ENCODE measurements around the gene C2CD4C.
"Not testable (repeated sequence)": the region's sequence is repeated elsewhere in the genome, so short reads cannot be mapped to it uniquely, and the experiment has no call there.

C2CD4C gene

DNA sequence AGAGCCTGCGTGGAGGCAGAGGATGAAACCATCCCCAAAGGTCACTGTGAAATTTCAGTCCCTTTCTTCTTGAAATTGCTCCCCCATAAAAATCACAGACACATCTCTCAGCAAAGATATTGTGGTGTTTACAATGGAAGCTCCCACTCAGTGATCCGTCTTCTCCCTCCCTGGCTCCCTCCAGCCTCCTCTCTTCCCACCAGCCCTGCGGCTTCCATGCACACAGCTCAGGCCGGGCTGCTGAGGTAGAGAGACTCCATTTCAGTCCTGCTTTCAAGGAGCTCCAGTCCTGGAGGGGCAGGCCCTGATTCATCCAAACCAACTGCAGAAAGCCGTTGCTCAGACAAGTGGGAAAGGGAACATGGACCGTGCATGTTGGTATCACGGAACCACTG is 40.3 kb downstream of the C2CD4C start:
- H3K4me3 ChIP-seq (ENCODE audit: low read length): no peak overlapping the region
- no peaks in the 10 kb centered on the region for H3K36me3 ChIP-seq (ENCODE audit: control insufficient read depth, insufficient read depth, low read length)
- no peaks in the 10 kb centered on the region for H3K4me1 ChIP-seq (ENCODE audit: control insufficient read depth, insufficient read depth, low read length)
- peaks cover 2% of the 10 kb centered on the region for H3K27me3 ChIP-seq (ENCODE audit: control insufficient read depth, insufficient read depth, low read length)
- H3K27ac ChIP-seq (ENCODE audit: low read depth, low read length): no peak overlapping the region
- no peak overlapping the region for H3K9ac ChIP-seq (ENCODE audit: low read length)

DNA sequence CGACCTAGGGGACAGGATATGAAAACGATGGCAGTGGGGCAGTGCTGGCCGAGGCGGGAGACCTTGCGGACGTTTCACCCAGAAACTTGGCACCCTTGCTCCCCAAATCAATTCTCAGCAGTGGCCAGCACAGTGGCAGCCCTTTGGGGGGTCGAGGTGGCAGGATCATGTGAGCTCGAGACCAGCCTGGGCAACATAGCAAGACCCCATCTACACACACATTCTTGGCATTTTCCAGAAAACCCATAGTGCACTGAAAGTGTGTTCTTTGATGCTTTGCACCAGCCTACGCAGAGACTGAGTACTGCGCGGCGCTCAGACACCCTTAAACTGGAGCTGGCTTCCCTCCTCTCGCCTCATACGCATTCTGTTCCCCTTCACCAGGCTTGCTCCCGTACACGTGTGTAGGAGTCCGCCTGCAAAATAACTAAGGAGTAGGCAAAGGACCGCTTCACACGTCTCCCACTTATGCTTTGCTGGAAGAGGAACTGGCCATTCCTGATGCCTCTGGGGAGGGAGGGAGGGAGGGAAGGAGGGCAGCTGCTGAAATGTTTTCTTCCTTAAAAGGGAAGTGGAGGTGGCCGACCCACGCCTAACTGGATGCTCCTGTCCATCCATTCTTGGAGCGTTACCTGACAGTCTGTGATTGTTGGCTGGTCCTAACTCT is 40.9 kb downstream of the C2CD4C start:
- peaks cover 2% of the 10 kb centered on the region for H3K27me3 ChIP-seq (ENCODE audit: control insufficient read depth, insufficient read depth, low read length)

DNA sequence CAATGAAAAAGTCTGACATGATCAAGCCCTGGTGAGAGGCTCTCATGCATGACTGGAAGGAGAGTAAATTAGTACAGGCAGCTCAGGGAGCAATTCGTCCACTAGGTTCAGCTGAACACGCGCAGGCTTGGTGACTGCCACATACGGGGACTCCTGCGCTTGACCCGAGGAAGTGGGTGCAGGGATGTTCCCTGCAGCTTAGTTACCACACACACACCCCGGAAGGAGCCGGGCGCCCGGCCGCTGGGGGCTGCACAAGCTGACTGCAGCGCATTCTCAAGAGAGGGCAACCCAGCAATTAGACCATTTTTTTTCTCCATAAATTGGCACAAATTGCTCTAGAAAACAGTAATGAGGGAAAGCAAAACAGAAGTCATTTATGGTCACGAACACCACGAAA is 41.4 kb downstream of the C2CD4C start:
- H3K36me3 ChIP-seq (ENCODE audit: control insufficient read depth, insufficient read depth, low read length): no peaks in the 10 kb centered on the region
- H3K4me3 ChIP-seq (ENCODE audit: low read length): no peak overlapping the region
- H3K27me3 ChIP-seq (ENCODE audit: control insufficient read depth, insufficient read depth, low read length): peaks cover 2% of the 10 kb centered on the region
- no peak overlapping the region for H3K9ac ChIP-seq (ENCODE audit: low read length)
- no peaks in the 10 kb centered on the region for H3K4me1 ChIP-seq (ENCODE audit: control insufficient read depth, insufficient read depth, low read length)
- no peak overlapping the region for H3K27ac ChIP-seq (ENCODE audit: low read depth, low read length)

More for the DNA sequence above, 40.9 kb downstream of the C2CD4C start:
- Histone ChIP-seq H3K4me1 (ENCODE audit: control insufficient read depth, insufficient read depth, low read length) (no peaks in the 10 kb centered on the region), H3K36me3 (ENCODE audit: control insufficient read depth, insufficient read depth, low read length) (no peaks in the 10 kb centered on the region), H3K4me3 (ENCODE audit: low read length) (no peak overlapping the region), H3K9ac (ENCODE audit: low read length) (no peak overlapping the region), H3K27ac (ENCODE audit: low read depth, low read length) (no peak overlapping the region)

DNA sequence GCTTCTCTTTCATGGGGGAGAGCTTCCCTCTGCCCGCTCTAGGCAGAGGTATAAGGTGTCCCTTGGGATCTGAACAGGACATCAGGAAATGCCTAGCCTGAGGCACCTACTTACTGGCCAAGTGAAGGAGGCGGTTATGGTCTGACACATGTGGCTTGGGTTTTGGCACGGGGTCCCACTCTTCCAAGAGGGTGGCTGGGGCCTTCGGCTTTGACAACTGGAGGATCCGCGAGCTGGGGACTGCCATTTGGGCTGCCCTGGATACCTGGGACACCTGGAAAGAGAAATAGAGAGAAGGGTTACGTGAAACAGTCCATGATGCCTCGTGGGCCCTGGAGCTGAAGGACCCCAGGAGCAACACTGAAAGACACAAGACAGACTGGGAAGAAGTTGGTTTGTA is 42.0 kb downstream of the C2CD4C start:
- Histone ChIP-seq H3K36me3 (ENCODE audit: control insufficient read depth, insufficient read depth, low read length) (no peaks in the 10 kb centered on the region), H3K27ac (ENCODE audit: low read depth, low read length) (no peak overlapping the region), H3K27me3 (ENCODE audit: control insufficient read depth, insufficient read depth, low read length) (peaks cover 2% of the 10 kb centered on the region), H3K9ac (ENCODE audit: low read length) (no peak overlapping the region), H3K4me1 (ENCODE audit: control insufficient read depth, insufficient read depth, low read length) (no peaks in the 10 kb centered on the region), H3K4me3 (ENCODE audit: low read length) (no peak overlapping the region)

DNA sequence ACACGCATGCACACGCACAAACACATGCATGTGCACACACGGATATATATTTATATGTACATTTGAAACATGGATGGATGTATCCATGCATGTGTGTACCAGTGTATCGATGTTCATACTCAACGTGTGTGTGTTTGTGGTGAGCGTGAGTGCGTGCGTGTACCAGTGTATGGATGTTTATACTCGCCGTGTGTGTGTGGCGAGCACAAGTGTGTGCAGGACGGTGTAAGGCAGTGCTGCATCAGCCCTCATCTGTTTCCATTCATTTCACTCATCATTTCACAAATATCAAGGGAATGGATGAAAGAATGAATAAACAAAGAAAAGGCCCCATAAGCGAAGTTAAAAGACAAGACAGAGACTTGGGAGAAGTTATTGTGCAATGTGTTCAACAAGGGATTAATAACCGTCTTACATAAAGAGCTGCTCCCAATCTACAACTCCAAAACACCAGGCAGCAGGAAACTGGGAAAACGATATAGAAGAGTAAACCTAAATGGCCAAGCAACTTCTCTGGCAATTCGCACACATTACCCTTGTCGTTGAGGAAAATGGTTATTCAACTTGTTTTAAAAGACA is 42.7 kb downstream of the C2CD4C start:
- no peak overlapping the region for H3K9ac ChIP-seq (ENCODE audit: low read length)
- H3K4me3 ChIP-seq (ENCODE audit: low read length): no peak overlapping the region
- no peaks in the 10 kb centered on the region for H3K4me1 ChIP-seq (ENCODE audit: control insufficient read depth, insufficient read depth, low read length)
- H3K27ac ChIP-seq (ENCODE audit: low read depth, low read length): no peak overlapping the region
- no peaks in the 10 kb centered on the region for H3K36me3 ChIP-seq (ENCODE audit: control insufficient read depth, insufficient read depth, low read length)
- peaks cover 2% of the 10 kb centered on the region for H3K27me3 ChIP-seq (ENCODE audit: control insufficient read depth, insufficient read depth, low read length)

DNA sequence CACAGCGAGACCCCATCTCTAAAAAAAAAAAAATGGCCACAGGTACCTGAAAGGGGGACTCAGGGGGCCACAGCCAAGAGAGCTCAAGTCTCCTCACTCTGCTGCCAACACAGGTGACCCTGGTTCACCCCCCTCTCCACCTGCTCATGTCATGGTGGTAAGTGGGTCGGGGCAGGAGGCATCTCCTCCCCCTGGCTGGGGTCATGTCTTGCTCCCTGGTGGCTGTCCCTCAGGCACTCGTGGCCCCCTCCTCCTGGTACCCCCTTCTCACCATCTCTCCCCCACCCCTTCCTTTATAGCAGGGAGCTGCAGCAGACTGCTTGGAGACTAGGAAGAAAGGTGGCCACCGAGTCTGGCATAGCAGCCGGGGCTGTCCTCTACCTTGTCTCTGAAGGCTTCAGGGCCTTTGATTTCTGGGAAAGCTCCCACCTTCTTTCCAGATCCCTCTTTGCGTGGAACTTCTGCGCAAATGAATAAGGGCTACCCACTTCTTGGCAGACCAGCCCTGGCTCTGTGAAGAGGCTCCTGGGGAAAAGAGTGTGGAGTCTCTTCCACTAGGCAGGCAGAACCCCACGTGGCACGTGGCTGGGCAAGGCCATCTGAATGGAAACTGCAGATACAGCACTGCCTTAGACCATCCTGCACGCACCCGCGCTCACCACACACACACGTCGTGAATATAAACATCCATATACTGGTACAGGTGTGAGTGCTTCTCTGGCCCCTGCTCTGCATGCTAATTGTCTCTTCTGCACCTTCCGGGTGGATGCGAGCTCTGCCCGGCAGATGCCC is 44.3 kb downstream of the C2CD4C start:
- Histone ChIP-seq H3K9ac (ENCODE audit: low read length) (no peak overlapping the region), H3K36me3 (ENCODE audit: control insufficient read depth, insufficient read depth, low read length) (no peaks in the 10 kb centered on the region), H3K4me3 (ENCODE audit: low read length) (no peak overlapping the region), H3K27ac (ENCODE audit: low read depth, low read length) (no peak overlapping the region), H3K4me1 (ENCODE audit: control insufficient read depth, insufficient read depth, low read length) (no peaks in the 10 kb centered on the region), H3K27me3 (ENCODE audit: control insufficient read depth, insufficient read depth, low read length) (peaks cover 2% of the 10 kb centered on the region)

GRCh38 chr19:362683-363082 is 46.3 kb downstream of the C2CD4C start:
- H3K4me1 ChIP-seq (ENCODE audit: control insufficient read depth, insufficient read depth, low read length): no peaks in the 10 kb centered on the region
- no peak overlapping the region for H3K27ac ChIP-seq (ENCODE audit: low read depth, low read length)
- H3K9ac ChIP-seq (ENCODE audit: low read length): no peak overlapping the region
- no peak overlapping the region for H3K4me3 ChIP-seq (ENCODE audit: low read length)
- no peaks in the 10 kb centered on the region for H3K36me3 ChIP-seq (ENCODE audit: control insufficient read depth, insufficient read depth, low read length)
- no peaks in the 10 kb centered on the region for H3K27me3 ChIP-seq (ENCODE audit: control insufficient read depth, insufficient read depth, low read length)

- no peaks in the 10 kb centered on the region for H3K36me3 ChIP-seq (ENCODE audit: control insufficient read depth, insufficient read depth, low read length)
- H3K9ac ChIP-seq (ENCODE audit: low read length): no peak overlapping the region
- H3K27ac ChIP-seq (ENCODE audit: low read depth, low read length): no peak overlapping the region
- no peak overlapping the region for H3K4me3 ChIP-seq (ENCODE audit: low read length)
- H3K27me3 ChIP-seq (ENCODE audit: control insufficient read depth, insufficient read depth, low read length): no peaks in the 10 kb centered on the region
- no peaks in the 10 kb centered on the region for H3K4me1 ChIP-seq (ENCODE audit: control insufficient read depth, insufficient read depth, low read length)
Observed at GRCh38 chr19:362154-362553, 46.8 kb downstream of the C2CD4C start.

GRCh38 chr19:359653-359925 is 49.4 kb downstream of the C2CD4C start:
- Histone ChIP-seq H3K4me1 (ENCODE audit: control insufficient read depth, insufficient read depth, low read length) (no peaks in the 10 kb centered on the region), H3K27ac (ENCODE audit: low read depth, low read length) (no peak overlapping the region), H3K4me3 (ENCODE audit: low read length) (no peak overlapping the region)

GRCh38 chr19:355536-355935 is 53.4 kb downstream of the C2CD4C start:
- not testable (repeated sequence) for H3K9ac ChIP-seq (ENCODE audit: low read length); H3K27me3 ChIP-seq (ENCODE audit: control insufficient read depth, insufficient read depth, low read length); H3K4me1 ChIP-seq (ENCODE audit: control insufficient read depth, insufficient read depth, low read length); H3K27ac ChIP-seq (ENCODE audit: low read depth, low read length); H3K4me3 ChIP-seq (ENCODE audit: low read length); H3K36me3 ChIP-seq (ENCODE audit: control insufficient read depth, insufficient read depth, low read length)

More at GRCh38 chr19:359653-359925, 49.4 kb downstream of the C2CD4C start:
- no peaks in the 10 kb centered on the region for H3K27me3 ChIP-seq (ENCODE audit: control insufficient read depth, insufficient read depth, low read length)
- no peaks in the 10 kb centered on the region for H3K36me3 ChIP-seq (ENCODE audit: control insufficient read depth, insufficient read depth, low read length)
- no peak overlapping the region for H3K9ac ChIP-seq (ENCODE audit: low read length)

Measured in rectal smooth muscle tissue (tissue), 1 donor.